Measurements from ENCODE around the gene STOX2.

GRCh38 chr4:183967266-183967665 is 62.2 kb downstream of the STOX2 start:
- no peak for TF ChIP-seq CTCF (IDR thresholded peaks at IDR 0.05; ENCODE audit: poor library complexity)
- no peak for TF ChIP-seq EZH2 (IDR thresholded peaks at IDR 0.05; ENCODE audit: borderline replicate concordance)
- no peak for TF ChIP-seq EZH2phosphoT487 (IDR thresholded peaks at IDR 0.05; ENCODE audit: low read depth, severe bottlenecking, unreplicated experiment)
